Stimulated activated CD4-positive, alpha-beta T cell treated with anti-CD3 and anti-CD28 coated beads, Interleukin-1b, Interleukin-23, amount 100 ng/mL, for 1 hour (primary cell): Measurements from ENCODE around the gene ARHGAP33.
"Not testable (repeated sequence)": the region's sequence is repeated elsewhere in the genome, so short reads cannot be mapped to it uniquely, and the experiment has no call there.

Experiments used
- DNase-seq, 2 donors: peaks; one replicate each; pipeline ENCODE4 v3.0.0-alpha.2; 2020; ENCODE audit warnings: low read depth in 2 of 2

The ARHGAP33 gene

GRCh38 chr19:35792312-35792711 lies 16.9 kb downstream of the ARHGAP33 start:
- DNase-seq: no peak

GRCh38 chr19:35792888-35793287 lies 17.5 kb downstream of the ARHGAP33 start:
- no peak for DNase-seq

DNA sequence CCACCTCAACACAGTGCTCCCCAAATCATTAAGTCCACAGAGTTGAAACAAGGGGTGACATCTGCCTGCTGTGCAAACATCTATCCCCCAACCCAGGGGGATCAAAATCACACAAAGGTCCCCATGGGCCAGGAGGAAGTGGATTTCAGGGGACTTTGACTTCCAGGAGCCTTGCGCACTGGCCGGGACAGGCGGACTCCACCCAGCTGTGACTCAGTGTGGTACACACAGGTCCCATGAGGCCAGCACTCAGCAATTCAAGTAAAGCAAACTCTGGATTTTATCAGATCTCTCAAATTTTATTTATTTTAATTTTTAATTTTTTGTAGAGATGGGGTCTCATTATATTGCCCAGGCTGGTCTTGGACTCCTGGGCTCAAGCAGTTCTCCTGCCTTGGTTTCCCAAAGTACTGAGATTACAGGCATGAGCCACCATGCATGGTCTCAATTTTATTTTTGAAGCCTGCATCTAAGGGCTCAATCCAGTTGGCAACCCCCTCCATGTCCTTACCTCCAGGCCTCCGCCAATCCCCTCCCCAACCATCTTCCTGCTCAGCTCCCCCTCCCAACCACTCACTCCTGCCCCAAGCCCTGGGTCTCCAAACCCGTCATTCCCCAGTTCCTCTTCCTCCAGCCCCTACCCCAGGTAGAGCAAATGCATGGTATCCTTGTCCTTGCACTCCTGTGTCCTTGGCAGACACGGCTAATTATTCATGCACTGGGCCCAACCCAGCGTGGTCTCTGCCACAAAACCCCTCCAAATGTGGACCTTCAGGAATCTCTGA lies 18.2 kb downstream of the ARHGAP33 start:
- DNase-seq: no peak

DNA sequence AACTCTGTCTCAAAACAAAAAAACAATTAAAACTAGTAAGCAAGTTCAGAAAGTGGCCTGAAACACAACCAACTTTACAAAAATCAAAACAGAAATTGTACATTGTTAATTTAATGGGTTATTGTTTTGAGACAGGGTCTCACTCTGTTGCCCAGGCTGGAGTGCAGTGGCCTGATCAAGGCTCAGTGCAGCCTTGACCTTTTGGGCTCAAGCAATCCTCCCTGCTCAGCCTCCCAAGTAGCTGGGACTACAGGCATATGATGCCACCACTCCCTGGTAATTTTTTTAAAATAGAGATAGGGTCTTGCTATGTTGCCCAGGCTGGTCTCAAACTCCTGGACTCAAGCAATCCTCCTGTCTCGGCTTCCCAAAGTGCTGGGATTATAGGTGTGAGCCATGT lies 20.2 kb downstream of the ARHGAP33 start:
- DNase-seq: not testable (repeated sequence)

GRCh38 chr19:35796645-35797542 lies 21.5 kb downstream of the ARHGAP33 start:
- no peak for DNase-seq

- no peak for DNase-seq
These were observed 22.3 kb downstream of the ARHGAP33 start for GRCh38 chr19:35797663-35798062.

DNA sequence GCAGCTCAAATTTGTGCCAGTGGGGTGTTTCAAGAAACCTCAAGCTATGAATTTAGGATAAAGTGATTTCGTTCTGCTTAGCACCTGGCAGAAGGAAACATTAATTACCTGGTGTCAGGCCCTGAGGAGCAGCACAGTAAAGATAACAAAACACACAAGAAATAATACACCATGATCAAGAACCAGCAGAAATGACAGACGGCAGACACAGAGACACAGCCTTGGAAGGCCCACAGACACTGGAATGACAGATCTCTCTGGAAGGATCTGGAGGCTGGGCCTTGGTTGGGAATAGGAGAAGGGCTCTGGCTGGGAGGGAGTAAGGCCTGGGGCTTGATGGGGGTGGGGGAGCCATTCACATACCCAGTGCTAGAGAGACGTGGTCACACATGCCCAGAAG lies 26.5 kb downstream of the ARHGAP33 start:
- no peak for DNase-seq

GRCh38 chr19:35805526-35806102 lies 30.2 kb downstream of the ARHGAP33 start:
- DNase-seq: no peak

GRCh38 chr19:35806597-35806996 lies 31.2 kb downstream of the ARHGAP33 start:
- DNase-seq: no peak

DNA sequence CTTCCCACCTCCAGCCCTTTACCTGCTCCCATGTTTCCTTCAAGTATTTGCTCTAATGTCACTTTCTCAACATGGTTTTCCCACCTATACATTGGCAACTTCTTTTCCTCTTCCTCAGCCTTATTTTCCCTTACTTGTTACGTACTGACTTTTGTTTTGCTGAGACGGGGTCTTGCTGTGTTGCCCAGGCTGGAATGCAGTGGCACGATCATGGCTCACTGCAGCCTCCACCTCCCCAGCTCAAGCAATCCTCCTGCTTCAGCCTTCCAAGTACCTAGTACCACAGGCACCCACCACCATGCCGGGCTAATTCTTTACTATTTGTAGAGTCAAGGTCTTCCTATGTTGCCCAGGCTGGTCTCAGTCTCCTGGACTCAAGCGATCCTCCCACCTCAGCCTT lies 32.3 kb downstream of the ARHGAP33 start:
- DNase-seq: no peak

DNA sequence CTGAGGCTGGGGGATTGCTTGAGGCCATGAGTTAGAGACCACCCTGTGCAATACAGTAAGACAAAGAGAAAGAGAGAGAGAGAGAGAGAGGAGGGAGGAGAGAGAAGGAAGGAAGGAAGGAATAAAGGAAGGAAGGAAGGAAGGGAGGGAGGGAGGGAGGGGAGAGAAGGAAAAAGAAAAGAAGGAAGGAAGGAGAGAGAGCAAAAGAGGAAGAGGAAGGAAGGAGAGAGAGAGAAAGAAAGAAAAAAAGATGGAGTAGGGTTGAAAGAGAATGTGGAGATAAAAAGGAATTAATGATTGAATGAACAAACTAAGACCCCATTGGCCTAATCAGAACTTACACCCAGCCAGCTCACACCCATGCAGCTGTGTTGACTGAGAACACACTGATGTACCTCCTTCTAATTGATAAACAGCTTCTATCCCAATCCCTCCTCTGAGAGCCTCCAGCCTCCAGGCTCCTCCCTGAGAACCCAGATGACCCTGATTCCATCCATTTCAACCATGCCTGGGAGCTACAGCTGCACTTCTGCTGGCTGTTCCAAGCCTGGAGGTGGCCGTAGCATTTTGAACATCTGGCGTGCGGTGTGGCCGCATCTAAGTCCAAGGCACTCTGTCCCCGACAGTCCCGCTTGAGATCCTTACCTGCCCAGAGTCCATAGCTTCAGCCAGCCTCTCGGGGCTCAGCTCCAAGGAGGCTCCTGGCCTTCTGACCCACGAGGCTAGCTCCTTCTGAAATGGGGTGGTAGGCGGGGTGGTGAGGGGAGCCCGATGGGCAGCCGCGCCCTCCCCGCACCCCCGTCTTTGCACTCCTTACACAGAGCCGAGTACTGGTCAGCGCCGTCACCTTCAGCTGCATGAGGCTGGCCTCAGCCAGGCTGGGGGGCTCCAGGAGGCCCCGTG lies 36.2 kb downstream of the ARHGAP33 start:
- no peak for DNase-seq

DNA sequence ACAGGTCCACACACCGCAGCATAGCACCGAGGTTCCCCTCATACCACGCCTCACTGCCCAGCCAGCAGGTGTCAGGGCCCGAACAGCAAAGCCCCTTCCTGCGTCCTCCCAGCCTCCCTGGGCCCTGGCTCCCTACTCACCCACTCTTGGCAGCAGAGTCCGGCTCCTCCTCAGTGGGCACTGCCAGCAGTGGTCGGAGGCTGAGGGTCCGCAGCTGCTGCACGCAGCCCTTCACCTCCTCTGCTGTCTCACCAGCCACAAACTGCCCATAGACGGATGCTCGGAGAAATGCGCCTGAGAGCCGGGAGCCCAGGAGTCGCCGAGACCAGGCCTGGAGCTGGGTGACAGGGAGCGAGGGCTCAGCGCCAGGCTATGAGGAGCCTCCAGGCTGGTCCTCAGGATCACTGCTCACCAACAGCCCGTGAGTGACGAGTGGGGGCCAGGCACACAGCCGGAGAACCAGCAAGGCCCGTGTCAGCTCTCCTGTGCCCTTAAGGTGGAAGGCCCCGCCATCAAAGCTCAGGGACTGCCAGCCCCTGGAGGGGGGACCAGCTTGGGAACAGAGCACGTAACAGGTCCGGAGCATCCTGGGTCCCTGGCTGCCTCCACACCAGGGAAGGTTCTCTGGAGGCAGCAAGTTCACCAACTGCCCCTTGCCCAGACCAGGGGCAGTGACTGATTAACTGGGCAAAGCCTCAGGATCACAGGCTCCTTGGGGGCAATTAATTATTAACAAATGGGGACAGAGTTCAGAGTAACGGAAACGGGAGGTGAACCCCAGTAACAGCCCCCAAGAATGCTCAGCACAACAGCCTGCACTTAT lies 37.1 kb downstream of the ARHGAP33 start, which contains the start of gene PRODH2:
Gene PRODH2, minus strand, starts transcription at position 626 of the 823 bp plus-strand sequence. Its CDS starts 40 bp downstream, at position 586.
- no peak for DNase-seq

DNA sequence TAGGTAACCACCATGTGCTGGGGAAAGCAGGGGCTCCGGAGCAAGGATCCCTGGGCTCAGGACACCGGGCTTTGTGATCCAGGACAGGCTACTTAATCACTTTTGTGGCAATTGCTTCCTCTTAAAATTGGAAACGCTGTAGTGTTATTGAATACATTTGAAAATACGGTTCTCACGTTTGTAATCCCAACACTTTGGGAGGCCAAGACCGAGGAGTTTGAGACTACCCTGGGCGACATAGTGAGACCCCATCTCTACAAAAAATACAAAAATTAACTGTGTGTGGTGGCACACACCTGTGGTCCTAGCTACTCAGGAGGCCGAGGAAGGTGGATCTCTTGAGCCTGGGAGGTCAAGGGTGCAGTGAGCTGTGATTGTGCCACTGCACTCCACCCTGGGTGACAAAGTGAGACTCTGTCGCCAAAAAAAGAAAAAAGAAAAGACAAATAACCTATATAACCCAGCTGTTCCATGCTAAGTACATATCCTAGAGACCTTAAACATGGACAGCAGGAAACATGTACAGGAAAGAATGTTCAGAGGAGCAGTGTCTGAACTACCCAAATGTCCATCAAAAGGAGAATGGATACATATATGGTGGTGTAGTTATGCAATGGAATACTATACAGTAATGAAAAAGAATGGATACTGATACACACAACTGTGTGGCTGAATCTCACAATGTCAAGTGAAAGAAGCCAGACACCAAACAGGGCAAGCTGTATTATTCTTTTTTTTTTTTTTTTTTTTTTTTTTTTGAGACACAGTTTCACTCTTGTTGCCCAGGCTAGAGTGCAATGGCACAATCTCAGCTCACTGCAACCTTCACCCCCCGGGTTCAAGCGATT lies 37.9 kb downstream of the ARHGAP33 start:
- no peak for DNase-seq

DNA sequence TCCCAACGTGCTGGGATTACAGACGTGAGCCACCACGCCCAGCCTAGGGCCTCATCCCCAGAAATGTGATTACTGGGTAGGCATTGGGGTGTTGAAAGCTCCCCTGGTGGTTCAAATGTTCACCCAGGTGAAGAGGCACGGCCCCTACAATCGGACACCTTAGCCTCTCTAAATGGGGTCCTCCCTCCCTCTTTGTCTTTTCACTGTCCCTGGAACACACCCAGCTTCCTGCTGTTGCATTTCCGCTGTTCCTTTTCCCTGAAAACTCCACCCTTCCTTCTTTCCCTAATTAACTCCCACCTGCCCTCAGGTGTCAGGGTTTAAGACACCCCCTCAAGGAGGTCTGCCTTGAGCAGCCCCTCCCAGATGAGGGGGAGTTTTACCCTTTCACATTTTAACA lies 40.9 kb downstream of the ARHGAP33 start:
- DNase-seq: no peak

- no peak for DNase-seq
These were observed 41.5 kb downstream of the ARHGAP33 start for GRCh38 chr19:35816846-35817245.

DNA sequence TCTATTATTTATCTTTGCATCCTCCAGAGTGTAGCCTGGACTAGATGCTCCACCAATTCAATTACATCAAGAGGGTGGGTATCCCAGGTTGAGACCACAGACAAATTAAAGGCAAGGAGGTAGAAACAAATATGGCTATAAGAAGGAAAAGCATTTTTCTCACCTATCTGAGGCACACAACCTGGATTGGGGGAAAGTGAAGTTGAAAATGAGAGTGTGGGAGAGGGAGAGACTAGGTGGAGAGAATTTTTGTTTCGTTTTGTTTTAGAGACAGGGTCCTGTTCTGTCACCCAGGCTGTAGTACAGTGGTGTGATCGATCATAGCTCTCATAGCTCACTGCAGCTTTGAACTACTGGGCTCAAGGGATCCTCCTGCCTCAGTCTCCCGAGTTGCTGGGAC lies 43.1 kb downstream of the ARHGAP33 start:
- no peak for DNase-seq

DNA sequence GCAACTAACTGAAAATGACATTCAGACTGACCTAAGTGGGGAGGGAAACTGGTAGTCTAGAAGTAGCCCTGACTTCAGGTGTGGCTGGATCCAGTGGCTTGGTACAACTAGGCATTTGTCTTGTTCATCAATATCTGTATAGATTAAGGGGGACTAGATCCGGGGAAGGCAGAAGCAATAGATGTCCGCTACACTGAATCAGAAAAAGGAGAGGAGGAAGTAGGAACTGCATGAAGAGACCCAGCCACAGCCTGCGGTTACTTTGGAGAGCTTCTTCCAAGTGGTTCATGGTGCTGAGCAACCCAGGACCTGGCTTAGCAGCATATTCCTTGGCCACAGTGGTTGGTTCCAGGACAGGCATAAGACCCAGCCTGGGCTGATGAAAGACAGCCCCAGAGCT lies 47.2 kb downstream of the ARHGAP33 start:
- no peak for DNase-seq

- DNase-seq: no peak
These were observed 48.8 kb downstream of the ARHGAP33 start for GRCh38 chr19:35824150-35824549.

- peak in 1 of 2 donors; percentile 19 for DNase-seq
These were observed 53.4 kb downstream of the ARHGAP33 start for GRCh38 chr19:35828692-35829301.
